ENCODE data around the gene PLEKHM2.

DNA sequence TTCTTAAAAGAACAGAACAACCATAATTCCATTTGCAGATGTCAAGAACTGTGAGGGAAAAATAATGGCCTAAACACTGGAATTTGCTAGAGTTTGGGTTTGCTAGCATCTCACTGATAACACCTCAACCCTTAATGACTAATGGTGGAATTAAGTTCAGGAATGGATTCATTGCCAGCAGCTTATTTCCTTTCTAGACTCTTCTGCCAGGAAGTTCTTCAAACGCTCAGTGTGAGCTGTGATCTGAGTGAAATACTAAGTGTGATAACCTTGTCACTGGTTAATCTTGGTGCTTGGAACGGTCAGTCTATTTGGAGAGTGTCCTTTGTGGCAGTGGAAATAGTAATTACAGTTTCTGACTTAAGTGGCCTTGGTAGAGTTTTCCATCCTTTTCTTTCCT is 21.6 kb upstream of the PLEKHM2 start:
- TF ChIP-seq POLR2AphosphoS5 (IDR thresholded peaks at IDR 0.05) (no peak), CTCF (IDR thresholded peaks at IDR 0.05) (no peak), EP300 (IDR thresholded peaks at IDR 0.05) (no peak)

Measured in suprapubic skin (tissue), 4 donors.